Measurements from ENCODE around the gene DNASE1L2.

- TF ChIP-seq ASH2L (IDR thresholded peaks at IDR 0.05; ENCODE audit: borderline replicate concordance, low read depth) = no peak
- no peak for TF ChIP-seq CTCF (IDR thresholded peaks at IDR 0.05 in 2 of 3, conservative IDR thresholded peaks at IDR 0.05 in 1 of 3; ENCODE audit: control insufficient read depth in 2 of 3, extremely low read depth in 1 of 3, insufficient read depth in 1 of 3, low read depth in 3 of 3, low read length in 3 of 3)
- TF ChIP-seq SUPT20H (IDR thresholded peaks at IDR 0.05; ENCODE audit: borderline replicate concordance, control insufficient read depth, low read depth, low read length) = no peak
- TF ChIP-seq EGR1 (IDR thresholded peaks at IDR 0.05; ENCODE audit: borderline replicate concordance in 1 of 2, low read depth in 2 of 2, low read length in 2 of 2) = no peak
- no peak for TF ChIP-seq E2F4 (IDR thresholded peaks at IDR 0.05; ENCODE audit: low read depth, low read length)
- no peak for TF ChIP-seq MYB (IDR thresholded peaks at IDR 0.05; ENCODE audit: borderline replicate concordance, low read depth, low read length)
Measured at GRCh38 chr16:2195322-2196161, 40.7 kb upstream of the DNASE1L2 start.

Data from GM12878 (cell line).